H1 (cell line): ENCODE measurements around the gene RMND5B. TPM values are rescaled to one million over a fixed set of nuclear protein-coding genes. Genes with fewer than 3 reads are reported as not detected.
A peak's percentile ranks its signal among the peaks of the same experiment; 100 is the strongest.

ENCODE experiments used
- CTCF ChIA-PET: fragments of 300-600 bp; sonication (Branson Sonifier 250); formaldehyde crosslinking; loops from one replicate; lab custom pipeline; 2021; ENCODE audit not compliant: partially characterized antibody; lab: Charles Lee
- POLR2A ChIA-PET: fragments of 300-600 bp; sonication (Branson Sonifier 250); formaldehyde crosslinking; loops from one replicate; lab custom pipeline; 2021; ENCODE audit warnings: inconsistent platforms; ENCODE audit not compliant: partially characterized antibody; lab: Charles Lee
- DNase-seq, 2 experiments: peaks; one replicate each; pipeline versions ENCODE4 v3.0.0 to v3.0.0-alpha.2; 2010 to 2022; ENCODE audit warnings: low spot score in 2 of 2, low read depth in 1 of 2, mixed read lengths in 1 of 2
- FAIRE-seq: peaks from 2 replicates; lab custom pipeline; 2011; peaks lifted over from hg19 to GRCh38; lab: Jason Lieb, UNC
- H2AFZ ChIP-seq: 2 replicates; pipeline ENCODE4 v1.8.1; 2012; ENCODE audit warnings: low read length, inconsistent platforms
- H2AK5ac ChIP-seq: 2 replicates; pipeline ENCODE4 v1.6.1; 2013; ENCODE audit warnings: low read depth, low read length
- H2BK120ac ChIP-seq: replicated peaks from 2 replicates; pipeline ENCODE3; 2013; ENCODE audit warnings: low read depth, low read length, inconsistent platforms
- H2BK12ac ChIP-seq: 2 replicates; pipeline ENCODE4 v1.6.1; 2013; ENCODE audit warnings: low read depth, low read length
- H2BK15ac ChIP-seq: 2 replicates; pipeline ENCODE4 v1.6.1; 2013; ENCODE audit warnings: low read length
- H2BK20ac ChIP-seq: 2 replicates; pipeline ENCODE4 v1.6.1; 2013; ENCODE audit warnings: low read length
- H2BK5ac ChIP-seq: 2 replicates; pipeline ENCODE4 v1.6.1; 2013; ENCODE audit warnings: low read depth, low read length
- H3K14ac ChIP-seq: 2 replicates; pipeline ENCODE4 v1.6.1; 2013; ENCODE audit warnings: inconsistent platforms; ENCODE audit not compliant: insufficient read length
- H3K18ac ChIP-seq: 2 replicates; pipeline ENCODE4 v1.6.1; 2013; ENCODE audit warnings: low read length; ENCODE audit errors: extremely low read depth
- H3K23ac ChIP-seq: 2 replicates; pipeline ENCODE4 v1.6.1; 2013; ENCODE audit warnings: inconsistent platforms; ENCODE audit not compliant: insufficient read length
- H3K23me2 ChIP-seq: 2 replicates; pipeline ENCODE4 v1.6.1; 2013; ENCODE audit warnings: low read depth, low read length
- H3K27ac ChIP-seq: 2 replicates; pipeline ENCODE4 v1.6.1; 2011; ENCODE audit warnings: low read depth, low read length, inconsistent platforms
- H3K27me3 ChIP-seq, 4 experiments: replicated peaks in 1 of 4; 1 replicate in 1 of 4; 2 replicates in 3 of 4; pipeline versions ENCODE4 v1.6.1 to v1.8.1; 2011 to 2013; ENCODE audit warnings: low read length in 3 of 4, mild to moderate bottlenecking in 3 of 4, inconsistent platforms in 2 of 4, mixed read lengths in 2 of 4, moderate library complexity in 1 of 4; ENCODE audit not compliant: control insufficient read depth in 3 of 4, insufficient read depth in 3 of 4; ENCODE audit errors: extremely low read depth in 1 of 4
- H3K36me3 ChIP-seq, 4 experiments: 2 replicates each; pipeline versions ENCODE4 v1.6.1 to v1.8.1; 2011 to 2013; ENCODE audit warnings: mild to moderate bottlenecking in 4 of 4, low read length in 3 of 4, moderate library complexity in 2 of 4, control low read depth in 1 of 4, inconsistent platforms in 1 of 4; ENCODE audit not compliant: insufficient read depth in 4 of 4, control insufficient read depth in 2 of 4
- H3K4ac ChIP-seq: replicated peaks from 2 replicates; pipeline ENCODE3; 2013; ENCODE audit warnings: low read length, low read depth, mixed read lengths, inconsistent platforms; ENCODE audit not compliant: insufficient read length
- H3K4me1 ChIP-seq, 4 experiments: replicated peaks in 1 of 4; 1 replicate in 1 of 4; 2 replicates in 3 of 4; pipeline versions ENCODE4 v1.6.1 to v1.8.1; 2011 to 2013; ENCODE audit warnings: low read length in 3 of 4, inconsistent platforms in 2 of 4, mixed read lengths in 1 of 4; ENCODE audit not compliant: insufficient read depth in 4 of 4, control insufficient read depth in 3 of 4
- H3K4me2 ChIP-seq, 2 experiments: 2 replicates each; pipeline versions ENCODE4 v1.6.1 to v1.8.1; 2011 to 2013; ENCODE audit warnings: low read depth in 2 of 2, low read length in 2 of 2, control low read depth in 1 of 2, inconsistent platforms in 1 of 2, mild to moderate bottlenecking in 1 of 2; ENCODE audit not compliant: insufficient read depth in 1 of 2
- H3K4me3 ChIP-seq, 4 experiments: fragments of 200-600, 300-600 bp in 1 of 4; sonication (generic), shearing (Covaris generic), sonication (Bioruptor Twin) in 1 of 4; 2 replicates each; pipeline versions ENCODE4 v1.5.1 to v1.8.1; 2011 to 2016; ENCODE audit warnings: low read length in 4 of 4, low read depth in 3 of 4, control low read depth in 2 of 4, inconsistent platforms in 2 of 4, mild to moderate bottlenecking in 2 of 4, mixed read lengths in 1 of 4, moderate library complexity in 1 of 4; ENCODE audit not compliant: insufficient read depth in 2 of 4; ENCODE audit errors: extremely low read depth in 1 of 4
- H3K56ac ChIP-seq: replicated peaks from 2 replicates; pipeline ENCODE3; 2013; ENCODE audit warnings: low read depth, mild to moderate bottlenecking, mixed read lengths, low read length, inconsistent platforms; ENCODE audit not compliant: insufficient read length
- H3K79me1 ChIP-seq: 2 replicates; pipeline ENCODE4 v1.6.1; 2013; ENCODE audit warnings: low read depth, low read length, control low read depth
- H3K79me2 ChIP-seq, 2 experiments: 2 replicates each; pipeline versions ENCODE4 v1.6.1 to v1.8.1; 2012 to 2013; ENCODE audit warnings: low read length in 2 of 2, mild to moderate bottlenecking in 2 of 2, inconsistent platforms in 1 of 2; ENCODE audit not compliant: insufficient read depth in 2 of 2, control insufficient read depth in 1 of 2
- H3K9ac ChIP-seq, 4 experiments: replicated peaks in 1 of 4; 1 replicate in 1 of 4; 2 replicates in 3 of 4; pipeline versions ENCODE4 v1.6.1 to v1.8.1; 2011 to 2013; ENCODE audit warnings: low read depth in 3 of 4, low read length in 3 of 4, control low read depth in 2 of 4, mild to moderate bottlenecking in 2 of 4, moderate library complexity in 2 of 4, inconsistent platforms in 1 of 4; ENCODE audit errors: extremely low read depth in 1 of 4
- H3K9me3 ChIP-seq, 2 experiments: 2 replicates each; pipeline versions ENCODE4 v1.6.1 to v1.8.1; 2012 to 2013; ENCODE audit warnings: mild to moderate bottlenecking in 2 of 2, moderate library complexity in 2 of 2, control low read depth in 1 of 2, inconsistent platforms in 1 of 2, low read depth in 1 of 2, low read length in 1 of 2, mixed read lengths in 1 of 2; ENCODE audit not compliant: insufficient read depth in 2 of 2
- H4K20me1 ChIP-seq, 2 experiments: replicated peaks in 1 of 2; 2 replicates each; pipeline versions ENCODE3 to v1.8.1; 2011 to 2013; ENCODE audit warnings: inconsistent platforms in 2 of 2, low read length in 2 of 2, mild to moderate bottlenecking in 1 of 2; ENCODE audit not compliant: insufficient read depth in 2 of 2, control insufficient read depth in 1 of 2
- H4K5ac ChIP-seq: 2 replicates; pipeline ENCODE4 v1.6.1; 2013; ENCODE audit warnings: low read length, low read depth, mixed read lengths, inconsistent platforms; ENCODE audit not compliant: insufficient read length
- H4K8ac ChIP-seq: 2 replicates; pipeline ENCODE4 v1.8.0; 2013; ENCODE audit warnings: mild to moderate bottlenecking, moderate library complexity, low read length, inconsistent platforms; ENCODE audit not compliant: insufficient read depth; ENCODE audit errors: extremely low read depth
- H4K91ac ChIP-seq: replicated peaks from 2 replicates; pipeline ENCODE3; 2013; ENCODE audit warnings: low read length, mixed read lengths, inconsistent platforms; ENCODE audit not compliant: insufficient read length
- KDM5A ChIP-seq: fragments of 200-600 bp; IDR thresholded peaks from 2 replicates; pipeline ENCODE4 v1.7.1; 2012; ENCODE audit warnings: mild to moderate bottlenecking, low read length, inconsistent platforms, mixed read lengths
- RAD21 ChIP-seq, 2 experiments: IDR thresholded peaks in 1 of 2; conservative IDR thresholded peaks in 1 of 2; 2 replicates each; pipeline ENCODE4 v1.6.1; 2011; ENCODE audit warnings: low read depth in 2 of 2, low read length in 2 of 2, improper control_type of control experiment in 1 of 2, inconsistent platforms in 1 of 2, mild to moderate bottlenecking in 1 of 2, moderate library complexity in 1 of 2
- YY1 ChIP-seq: IDR thresholded peaks from 2 replicates; pipeline ENCODE4 v1.6.1; 2011; ENCODE audit warnings: low read depth, mild to moderate bottlenecking, low read length
- ZNF274 ChIP-seq: IDR thresholded peaks from 2 replicates; pipeline ENCODE4 v1.7.0; 2012; ENCODE audit warnings: low read length, borderline replicate concordance; ENCODE audit errors: extremely low read depth
- WGBS, 2 experiments: shearing (Covaris generic) in 1 of 2; methylation state at CpG; one replicate each; pipeline versions ENCODE4 v1.1.6 to v1.1.7; 2013 to 2015; ENCODE audit warnings: low lambda C conversion rate in 2 of 2, mixed read lengths in 2 of 2, inconsistent platforms in 1 of 2, low coverage in 1 of 2, missing lambda C conversion rate in 1 of 2; ENCODE audit not compliant: insufficient replicate concordance in 2 of 2, insufficient coverage in 1 of 2, insufficient read length in 1 of 2; ENCODE audit errors: extremely low coverage in 1 of 2, missing lambda C conversion rate in 1 of 2; 5-methylcytosine and 5-hydroxymethylcytosine counted together
- polyA plus RNA-seq, 7 experiments: library from polyadenylated mRNA; depleted of rRNA in 3 of 7; stranded (reverse) in 5 of 7; unstranded in 2 of 7; fragments of >200 nt in 5 of 7; fragments of 200-250 nt in 2 of 7; gene quantifications; 1 replicate in 5 of 7; 2 replicates in 1 of 7; 4 replicates in 1 of 7; pipeline versions ENCODE4 v1.2.1 to v1.2.3, GENCODE V29; 2011 to 2013; ENCODE audit warnings: missing spikeins in 2 of 7, mixed read lengths in 2 of 7
- total RNA-seq: library from RNA; stranded (reverse); fragmentation: NEBNext Ultra II Directional; extraction: Animal tissue kit (Norgen Biotek cat#: 25700); gene quantifications from 2 replicates; pipeline ENCODE4 v1.2.1, GENCODE V29; 2021
- TF ChIP-seq, protein P1 (sequence below): IDR thresholded peaks from 2 replicates; pipeline ENCODE4 v1.6.1; 2012; ENCODE audit warnings: low read length, inconsistent platforms

The RMND5B gene
- total and polyA plus RNA-seq, 2 of the 8 experiments (the other 6 are each of a cell fraction or from before 2014, with no cell fraction given) = 75.9 to 90.2 TPM

DNA sequence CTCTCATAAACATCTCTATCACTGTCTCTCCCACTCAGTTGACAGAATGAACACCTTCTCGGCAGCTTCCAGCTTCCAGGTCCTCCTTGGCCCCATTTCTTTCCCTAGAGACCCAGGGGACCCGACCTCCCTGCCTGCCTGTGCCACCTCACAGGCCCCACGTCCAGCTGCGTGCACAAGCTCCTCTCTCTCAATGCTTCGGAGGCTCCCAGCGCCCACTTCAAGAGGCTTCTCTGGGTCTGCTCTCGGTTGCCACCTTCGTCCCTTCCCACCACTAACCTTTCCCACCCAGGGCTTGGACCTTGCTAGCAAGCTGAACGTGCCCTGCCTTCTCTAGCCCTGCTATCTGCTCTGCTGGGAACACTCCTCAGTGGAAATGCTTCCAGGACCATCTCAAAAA is 20.3 kb upstream of the RMND5B start:
- Histone ChIP-seq H3K23ac (no peak overlapping the region), H2BK5ac (no peak overlapping the region), H4K8ac (no peak overlapping the region), H3K4me3 (no peak overlapping the region), H2BK20ac (no peak overlapping the region), H3K4ac (no peak overlapping the region), H4K5ac (no peak overlapping the region), H3K27ac (no peak overlapping the region), H2BK12ac (no peak overlapping the region), H3K18ac (no peak overlapping the region), H4K20me1 (peaks cover 0 to 3% of the 10 kb centered on the region in 2 experiments), H3K56ac (no peak overlapping the region), H2BK120ac (no peak overlapping the region)
- no peak for FAIRE-seq
- TF ChIP-seq, protein P1, sequence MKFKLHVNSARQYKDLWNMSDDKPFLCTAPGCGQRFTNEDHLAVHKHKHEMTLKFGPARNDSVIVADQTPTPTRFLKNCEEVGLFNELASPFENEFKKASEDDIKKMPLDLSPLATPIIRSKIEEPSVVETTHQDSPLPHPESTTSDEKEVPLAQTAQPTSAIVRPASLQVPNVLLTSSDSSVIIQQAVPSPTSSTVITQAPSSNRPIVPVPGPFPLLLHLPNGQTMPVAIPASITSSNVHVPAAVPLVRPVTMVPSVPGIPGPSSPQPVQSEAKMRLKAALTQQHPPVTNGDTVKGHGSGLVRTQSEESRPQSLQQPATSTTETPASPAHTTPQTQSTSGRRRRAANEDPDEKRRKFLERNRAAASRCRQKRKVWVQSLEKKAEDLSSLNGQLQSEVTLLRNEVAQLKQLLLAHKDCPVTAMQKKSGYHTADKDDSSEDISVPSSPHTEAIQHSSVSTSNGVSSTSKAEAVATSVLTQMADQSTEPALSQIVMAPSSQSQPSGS = no peak
- no peak for TF ChIP-seq ZNF274
- no peak for TF ChIP-seq YY1
- no peak for TF ChIP-seq KDM5A
- TF ChIP-seq RAD21 (IDR thresholded peaks at IDR 0.05 in 1 of 2, conservative IDR thresholded peaks at IDR 0.05 in 1 of 2; ENCODE audit: low read depth in 2 of 2, low read length in 2 of 2) = no peak
- TF ChIP-seq, all 59 proteins: peak for 0
- peaks cover 0 to 19% (median 11%) of the 10 kb centered on the region in 4 experiments; a peak in 6 of 7 replicates for H3K4me1 ChIP-seq
- CTCF ChIA-PET = interaction anchor here (0.6 to 8.7 kb wide), 7 partner anchors 10 to 716 kb away, joined by 3 to 83 read pairs (median 4); no protein-coding TSS in a partner anchor
- peak overlapping the region; percentile 59; the same call in 1 of the 2 replicates for H2AK5ac ChIP-seq
- H3K4me2 ChIP-seq = no peak overlapping the region
- H2AFZ ChIP-seq = no peak overlapping the region
- POLR2A ChIA-PET = interaction anchor here (1.0 to 27.9 kb wide), 6 partner anchors 23 to 100 kb away, joined by 3 to 1250 read pairs (median 4); partner anchors contain the start of genes NHP2 and RMND5B
- no peaks in the 10 kb centered on the region for H3K9me3 ChIP-seq
- peaks cover 5% of the 10 kb centered on the region; the same call in 1 of the 2 replicates for H3K79me1 ChIP-seq
- H3K27me3 ChIP-seq = no peaks in the 10 kb centered on the region
- peaks cover 16% of the 10 kb centered on the region for H3K23me2 ChIP-seq
- H2BK15ac ChIP-seq = no peak overlapping the region
- H3K36me3 ChIP-seq = no peaks in the 10 kb centered on the region
- H3K79me2 ChIP-seq = peaks cover 5 to 24% of the 10 kb centered on the region in 2 experiments; a peak in 3 of 4 replicates
- no peak overlapping the region for H3K9ac ChIP-seq
- no peak for DNase-seq
- no peak overlapping the region for H4K91ac ChIP-seq
- no peak overlapping the region for H3K14ac ChIP-seq
- 92% methylated on average over 9 of the region's 9 CpGs; no CpG with 5 or more reads in 1 of the 2 experiments for WGBS, 2 experiments
